ENCODE results near the gene SLC35E1.
"Not testable (repeated sequence)": the region's sequence is repeated elsewhere in the genome, so short reads cannot be mapped to it uniquely, and the experiment has no call there.

SLC35E1 gene

GRCh38 chr19:16581145-16581970 lies 9.1 kb upstream of the SLC35E1 start:
- DNase-seq = peak; percentile 9

GRCh38 chr19:16579381-16579780 lies 7.2 kb upstream of the SLC35E1 start:
- no peak for DNase-seq

- DNase-seq = no peak
These were observed 5.3 kb upstream of the SLC35E1 start for GRCh38 chr19:16577531-16577985.

GRCh38 chr19:16576690-16577530 lies 4.7 kb upstream of the SLC35E1 start:
- DNase-seq = no peak

GRCh38 chr19:16575861-16576689 lies 3.9 kb upstream of the SLC35E1 start:
- no peak for DNase-seq

GRCh38 chr19:16575282-16575681 lies 3.1 kb upstream of the SLC35E1 start:
- no peak for DNase-seq

GRCh38 chr19:16573925-16574324 lies 1.7 kb upstream of the SLC35E1 start:
- DNase-seq = no peak

GRCh38 chr19:16573296-16573695 lies 1.1 kb upstream of the SLC35E1 start:
- no peak for DNase-seq

- no peak for DNase-seq
These were observed 338 bp downstream of the SLC35E1 start for GRCh38 chr19:16571822-16572331.

GRCh38 chr19:16571283-16571682 lies 932 bp downstream of the SLC35E1 start:
- no peak for DNase-seq

GRCh38 chr19:16569609-16570320 lies 2.5 kb downstream of the SLC35E1 start:
- DNase-seq = no peak

GRCh38 chr19:16566702-16567101 lies 5.5 kb downstream of the SLC35E1 start:
- DNase-seq = no peak

GRCh38 chr19:16566161-16566560 lies 6.1 kb downstream of the SLC35E1 start:
- no peak for DNase-seq

- DNase-seq = no peak
These were observed 7.4 kb downstream of the SLC35E1 start for GRCh38 chr19:16564842-16565241.

GRCh38 chr19:16562608-16563025 lies 9.6 kb downstream of the SLC35E1 start:
- DNase-seq = no peak

GRCh38 chr19:16561382-16561781 lies 10.8 kb downstream of the SLC35E1 start:
- no peak for DNase-seq

GRCh38 chr19:16559780-16560276 lies 12.4 kb downstream of the SLC35E1 start:
- DNase-seq = no peak

- DNase-seq = no peak
These were observed 17.4 kb downstream of the SLC35E1 start for GRCh38 chr19:16554776-16555175.

GRCh38 chr19:16551902-16552301 lies 20.3 kb downstream of the SLC35E1 start:
- DNase-seq = not testable (repeated sequence)

- no peak for DNase-seq
These were observed 23.3 kb downstream of the SLC35E1 start for GRCh38 chr19:16548956-16549355.

- DNase-seq = no peak
These were observed 27.6 kb downstream of the SLC35E1 start for GRCh38 chr19:16544473-16545231.

Measured in NCI-H2029 treated with DMSO at 0.1 percent for 48 hours (cell line).